CD4-positive, alpha-beta T cell treated with Interleukin-4 for 4 hours (primary cell): ENCODE data around the gene ZNF350.
"Not testable (repeated sequence)": the region's sequence is repeated elsewhere in the genome, so short reads cannot be mapped to it uniquely, and the experiment has no call there.

Experiments
- DNase-seq: peaks from one replicate; pipeline ENCODE4 v3.0.0-alpha.2; 2020

ZNF350 gene

GRCh38 chr19:51970718-51971117, 15.9 kb downstream of the ZNF350 start:
- no peak for DNase-seq

GRCh38 chr19:51965583-51965982, 21.1 kb downstream of the ZNF350 start:
- no peak for DNase-seq

- DNase-seq: not testable (repeated sequence)
Measured at GRCh38 chr19:51960621-51961233, 25.9 kb downstream of the ZNF350 start.

GRCh38 chr19:51959791-51960190, 26.8 kb downstream of the ZNF350 start:
- DNase-seq: no peak

GRCh38 chr19:51957846-51958245, 28.8 kb downstream of the ZNF350 start:
- DNase-seq: not testable (repeated sequence)

GRCh38 chr19:51948975-51949374, 37.7 kb downstream of the ZNF350 start:
- no peak for DNase-seq

GRCh38 chr19:51946602-51947001, 40.0 kb downstream of the ZNF350 start:
- no peak for DNase-seq

GRCh38 chr19:51944798-51945552, 41.7 kb downstream of the ZNF350 start:
- no peak for DNase-seq

GRCh38 chr19:51938936-51939335, 47.7 kb downstream of the ZNF350 start:
- DNase-seq: no peak

GRCh38 chr19:51931921-51932320, 54.7 kb downstream of the ZNF350 start:
- DNase-seq: no peak

- DNase-seq: no peak
Measured at GRCh38 chr19:51927859-51928258, 58.8 kb downstream of the ZNF350 start.

- DNase-seq: peak; percentile 90
Measured at GRCh38 chr19:51926784-51927741, 59.6 kb downstream of the ZNF350 start, which contains the start of gene ZNF613. Gene ZNF613, plus strand, starts transcription at chr19:51927472. Its CDS starts 8,749 bp downstream, at chr19:51936221.

- no peak for DNase-seq
Measured at GRCh38 chr19:51926426-51926783, 60.2 kb downstream of the ZNF350 start.

GRCh38 chr19:51921949-51922348, 64.7 kb downstream of the ZNF350 start:
- DNase-seq: no peak

- no peak for DNase-seq
Measured at GRCh38 chr19:51919606-51920005, 67.0 kb downstream of the ZNF350 start.

GRCh38 chr19:51916167-51916566, 70.5 kb downstream of the ZNF350 start:
- DNase-seq: no peak

GRCh38 chr19:51915324-51915867, 71.2 kb downstream of the ZNF350 start:
- no peak for DNase-seq
